Activated CD4-positive, alpha-beta T cell treated with anti-CD3 and anti-CD28 coated beads, Interleukin-2, Interleukin-4, amounts not matched to agents 100 ng/mL and 50 ng/mL, durations not matched to agents 16 hours and 8 hours (primary cell): ENCODE data around the gene SEMA6A.

Experiments used
- DNase-seq: peaks from one replicate; pipeline ENCODE4 v3.0.0-alpha.2; 2020; ENCODE audit warnings: low spot score

The SEMA6A gene

DNA sequence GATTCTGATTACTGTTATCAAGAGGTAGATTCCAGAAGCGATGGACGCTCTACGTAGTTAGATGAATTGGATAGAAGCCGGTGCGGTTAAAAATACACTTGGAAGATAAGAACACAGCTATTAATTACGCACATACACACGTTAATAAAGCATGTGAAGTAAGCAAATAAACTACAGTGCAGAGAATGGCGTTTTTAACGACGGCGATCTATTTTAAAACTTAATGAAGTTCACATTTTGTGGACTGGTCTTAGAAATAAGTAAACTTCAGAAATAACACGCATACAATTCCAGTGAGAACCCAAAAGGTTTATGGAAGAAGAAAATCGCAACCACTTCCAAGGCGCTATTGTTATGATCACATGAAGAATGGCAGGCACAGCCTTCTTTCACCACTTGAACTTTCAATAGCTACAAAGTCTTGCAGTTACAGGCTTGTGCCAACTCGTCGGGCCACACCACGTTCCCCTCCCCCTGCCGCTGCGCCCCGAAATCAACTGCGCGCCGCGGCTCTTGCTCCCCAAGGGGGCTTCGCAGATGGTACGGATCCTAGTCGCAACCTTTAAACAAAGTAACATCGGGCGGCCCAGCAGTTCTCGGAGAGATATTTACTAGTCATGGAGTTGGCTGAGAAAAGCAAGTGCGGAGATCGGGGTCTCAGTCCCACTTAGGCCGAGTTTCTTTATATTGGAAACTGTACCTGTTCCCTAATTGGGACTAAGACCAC lies 866 bp upstream of the SEMA6A start:
- no peak for DNase-seq

DNA sequence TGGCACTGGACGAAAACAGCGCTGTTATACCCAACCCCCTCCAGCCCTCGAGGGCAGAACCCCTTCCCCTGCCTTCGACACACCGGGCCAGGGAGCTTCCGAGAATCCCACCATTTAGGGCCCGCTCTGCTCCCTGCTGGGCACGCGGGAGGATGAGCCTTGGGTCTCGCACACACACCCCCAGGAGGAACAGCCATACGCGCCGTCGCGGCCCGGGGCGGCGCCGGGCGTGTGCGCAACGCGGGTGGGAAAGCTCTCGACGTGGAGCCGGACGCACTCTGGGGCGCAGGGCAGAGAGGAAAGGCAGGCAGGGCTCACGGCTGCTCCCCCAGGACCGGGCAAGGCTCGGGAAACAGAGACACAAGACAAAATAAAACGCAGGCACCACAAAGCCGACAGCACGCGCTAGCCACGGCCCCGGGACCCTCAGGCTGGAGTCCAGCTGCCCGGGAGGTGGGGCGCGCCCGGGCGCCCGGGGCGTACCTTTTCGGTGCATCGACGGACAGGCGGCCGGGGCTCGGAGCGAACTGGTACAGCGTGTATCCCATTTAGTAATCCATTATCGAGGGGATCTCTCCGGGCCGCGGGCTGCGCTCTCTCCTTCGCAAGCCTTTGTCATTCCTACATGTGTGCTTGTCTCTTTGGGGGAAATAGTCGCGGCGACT lies 789 bp downstream of the SEMA6A start:
- DNase-seq = no peak

DNA sequence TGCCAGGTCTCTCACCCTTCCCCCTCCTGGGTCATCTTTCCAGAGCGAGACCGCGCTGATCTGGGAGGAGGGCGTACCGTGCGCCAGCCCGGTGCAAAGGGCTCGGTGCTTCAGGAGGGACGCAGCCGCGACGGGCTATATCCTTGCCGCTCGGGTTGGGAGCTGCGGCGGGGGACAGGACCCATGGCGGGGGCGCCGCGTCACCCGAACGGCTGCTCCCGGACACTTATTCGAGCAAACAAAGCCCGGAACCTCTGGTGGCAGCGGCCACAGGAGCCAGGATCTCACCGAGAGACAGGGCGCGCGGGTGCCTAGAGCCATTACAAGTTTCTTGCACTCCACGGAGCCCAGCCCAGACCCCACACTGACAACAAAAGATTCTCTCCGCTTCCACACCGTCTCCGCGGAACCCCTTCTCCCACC lies 1.3 kb downstream of the SEMA6A start:
- no peak for DNase-seq

DNA sequence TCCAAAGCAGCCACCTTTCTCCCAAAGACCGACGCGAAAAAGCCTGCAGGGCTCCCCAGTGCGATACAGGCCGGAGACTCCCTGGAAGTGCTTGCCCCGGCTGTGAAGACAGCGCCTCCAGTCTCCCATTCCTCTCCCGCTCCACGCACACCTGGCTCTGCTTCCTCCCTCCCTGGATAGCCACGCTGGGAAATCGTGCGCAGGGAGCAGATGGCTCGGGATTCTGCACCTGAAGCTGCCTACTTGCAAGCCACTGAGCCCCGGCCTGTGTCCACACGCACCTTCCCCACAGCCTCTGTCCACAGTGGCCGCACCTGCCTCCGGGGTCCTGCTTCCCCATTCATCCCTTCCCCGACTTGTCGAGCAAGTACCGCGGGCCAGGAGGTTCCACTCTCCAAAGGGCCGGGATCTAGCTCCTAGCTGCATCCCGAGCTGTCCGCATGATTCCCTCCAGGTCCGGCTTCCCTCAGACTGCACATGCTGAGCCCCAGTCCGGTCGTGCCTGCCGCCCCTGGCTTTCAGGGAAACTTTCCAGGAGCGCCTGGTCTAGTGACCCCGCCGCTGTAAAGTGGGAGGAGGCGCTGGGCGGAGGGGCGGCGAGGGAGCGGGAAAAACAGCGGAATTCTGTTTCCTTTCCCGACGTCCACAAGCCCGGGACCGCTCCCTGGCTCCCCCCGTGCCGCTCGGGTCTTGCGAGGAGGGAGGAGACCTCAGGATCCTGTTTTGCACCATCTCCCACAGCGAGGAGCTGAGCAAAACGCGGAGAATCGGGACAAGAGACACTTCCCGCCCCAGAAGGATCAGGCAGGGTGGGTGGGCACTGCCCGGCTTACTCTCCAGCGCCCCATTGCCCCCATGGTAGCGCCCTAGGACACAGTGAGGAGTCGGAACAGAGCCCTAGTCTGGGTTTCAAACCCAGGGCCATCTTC lies 2.0 kb downstream of the SEMA6A start:
- DNase-seq = no peak

DNA sequence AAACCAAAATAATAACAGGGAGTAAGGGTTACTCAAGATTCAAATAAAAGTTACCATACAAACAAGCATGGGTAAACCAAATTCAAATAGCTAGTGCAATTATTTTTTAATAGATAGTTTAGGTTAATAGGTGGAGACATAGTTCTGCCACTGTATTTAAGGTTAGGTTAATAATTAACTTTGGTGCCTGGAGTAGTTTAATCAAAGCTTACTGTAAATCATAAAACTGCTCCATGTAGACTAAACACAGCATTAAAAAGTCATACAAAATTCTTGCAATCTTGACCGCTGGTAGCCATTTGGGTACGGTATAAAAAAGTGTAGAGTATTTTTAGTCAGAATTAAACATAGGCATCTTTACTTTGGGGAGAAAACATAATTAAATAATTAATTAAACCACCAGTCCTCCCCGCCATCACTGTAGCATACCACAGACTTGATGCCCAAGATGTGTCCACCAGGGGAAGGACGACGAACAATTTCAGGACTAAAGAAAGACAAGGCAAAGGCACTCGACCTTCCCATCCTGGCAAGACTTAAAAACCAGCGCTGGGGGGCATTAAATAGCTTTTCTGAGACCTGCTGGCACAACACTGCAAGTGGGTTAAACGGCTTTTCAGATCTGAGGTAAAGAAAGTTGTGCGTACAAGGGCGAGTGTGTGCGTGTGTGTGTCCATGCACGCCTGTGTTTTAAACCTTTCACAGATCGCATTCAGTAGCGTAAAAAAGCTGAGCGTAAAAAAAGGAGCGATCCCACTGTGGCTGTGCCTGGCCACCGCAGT lies 2.9 kb downstream of the SEMA6A start:
- no peak for DNase-seq

DNA sequence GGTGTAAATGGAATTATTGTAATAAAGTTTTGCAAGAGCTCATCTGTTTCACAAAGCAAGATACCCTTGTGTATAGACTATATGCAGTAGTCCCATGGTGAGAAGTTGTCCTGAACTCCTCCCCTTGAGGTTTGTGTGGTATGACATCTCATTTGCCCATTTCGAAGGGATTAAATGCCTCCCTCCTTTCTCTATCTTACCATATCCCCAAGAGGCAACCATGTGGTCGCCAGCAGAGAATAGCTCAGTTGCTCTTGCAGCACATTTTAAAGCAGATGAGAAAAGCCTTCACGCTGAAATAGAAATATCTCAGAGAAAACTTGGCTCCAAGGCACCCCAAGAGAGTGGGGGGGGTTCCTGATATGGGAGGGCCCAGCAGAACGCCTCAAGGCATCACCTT lies 4.6 kb downstream of the SEMA6A start:
- DNase-seq = no peak

DNA sequence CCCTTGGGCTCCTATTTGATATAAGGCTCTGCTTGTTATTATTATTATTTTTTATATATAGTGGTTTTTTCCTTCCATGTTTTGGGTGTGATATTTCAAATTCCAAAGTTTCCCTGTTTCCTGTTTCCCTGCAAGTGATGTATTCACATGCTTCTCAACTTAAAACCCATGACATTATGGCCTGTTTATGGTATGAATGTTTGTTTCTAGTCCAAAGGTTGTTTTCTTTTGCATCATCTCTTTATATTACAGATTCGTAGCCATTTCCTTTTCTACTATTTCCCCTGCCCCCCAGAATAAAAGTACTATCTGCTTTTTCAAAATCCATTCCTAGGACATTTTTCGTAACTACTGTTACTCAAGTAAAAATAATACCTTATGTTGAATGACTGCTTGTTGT lies 7.5 kb downstream of the SEMA6A start:
- DNase-seq = no peak

DNA sequence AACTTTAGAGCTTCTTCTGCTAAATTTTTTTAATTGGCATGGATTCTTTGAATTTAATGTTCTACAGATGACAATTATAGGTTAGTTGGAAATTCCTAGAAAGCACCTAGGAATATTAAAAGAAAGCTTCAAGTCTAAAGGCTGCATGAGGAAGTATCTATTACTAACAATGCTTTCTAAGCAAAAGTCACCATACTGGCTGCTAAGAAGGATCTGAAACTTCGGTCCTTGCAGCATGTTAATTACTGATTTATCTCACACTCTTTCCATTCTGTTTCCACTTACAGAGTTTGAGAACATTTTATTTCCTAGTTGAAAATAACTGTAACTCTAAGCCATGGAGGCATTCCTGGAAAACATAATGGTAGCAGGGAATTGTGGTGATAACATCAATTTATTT lies 8.4 kb downstream of the SEMA6A start:
- DNase-seq = no peak

DNA sequence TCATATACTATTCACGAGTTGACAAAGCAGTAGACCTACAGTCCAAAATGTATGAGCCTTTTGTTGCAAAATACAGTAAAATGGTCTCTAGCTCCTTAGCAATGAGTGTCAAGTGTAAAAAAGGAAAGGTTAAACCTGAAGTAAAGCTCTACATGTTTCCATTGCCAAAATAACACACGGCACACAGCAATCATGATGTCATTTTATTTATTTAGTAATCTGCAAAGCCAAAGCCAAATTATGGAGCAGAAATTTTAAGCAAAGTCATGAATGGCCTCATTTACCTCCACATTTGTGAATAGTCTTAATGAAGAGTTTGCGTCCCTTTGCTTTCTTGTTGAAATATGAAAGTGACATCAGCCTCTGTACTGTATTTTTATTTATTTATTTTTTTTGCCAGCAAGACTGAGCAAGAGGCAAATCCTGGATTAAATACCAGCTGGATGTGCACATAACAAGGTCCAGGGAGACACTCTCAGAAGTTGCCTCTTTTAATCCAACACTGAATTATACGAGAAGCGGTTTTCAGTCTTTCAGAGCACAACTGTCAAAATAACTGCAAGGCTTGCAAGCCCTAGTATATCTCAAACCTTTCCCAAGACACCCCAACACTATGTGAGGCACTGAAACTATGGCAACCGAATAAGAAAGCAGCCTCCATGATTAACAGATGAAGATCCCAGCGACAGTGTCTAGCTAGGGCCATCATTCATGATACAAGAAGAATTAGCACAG lies 9.7 kb downstream of the SEMA6A start:
- DNase-seq = no peak

DNA sequence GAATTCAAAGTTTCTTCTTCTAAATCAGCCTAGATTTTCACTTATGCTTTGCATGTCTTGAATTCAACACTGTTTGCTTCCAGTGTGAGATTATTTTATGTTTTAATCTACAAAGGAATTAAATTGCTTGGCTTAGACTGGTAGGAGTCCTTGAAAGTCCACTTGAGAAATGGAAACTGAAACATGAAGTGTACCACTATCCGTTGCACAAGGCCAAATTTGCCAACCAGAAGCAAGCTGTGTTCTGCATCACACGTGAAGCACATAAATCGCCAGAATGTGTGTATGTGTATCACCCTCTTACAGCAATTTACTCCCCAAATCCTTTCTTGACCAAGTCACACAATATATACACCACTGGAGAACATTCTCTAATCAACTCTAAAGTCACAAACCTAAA lies 10.3 kb downstream of the SEMA6A start:
- DNase-seq = no peak

DNA sequence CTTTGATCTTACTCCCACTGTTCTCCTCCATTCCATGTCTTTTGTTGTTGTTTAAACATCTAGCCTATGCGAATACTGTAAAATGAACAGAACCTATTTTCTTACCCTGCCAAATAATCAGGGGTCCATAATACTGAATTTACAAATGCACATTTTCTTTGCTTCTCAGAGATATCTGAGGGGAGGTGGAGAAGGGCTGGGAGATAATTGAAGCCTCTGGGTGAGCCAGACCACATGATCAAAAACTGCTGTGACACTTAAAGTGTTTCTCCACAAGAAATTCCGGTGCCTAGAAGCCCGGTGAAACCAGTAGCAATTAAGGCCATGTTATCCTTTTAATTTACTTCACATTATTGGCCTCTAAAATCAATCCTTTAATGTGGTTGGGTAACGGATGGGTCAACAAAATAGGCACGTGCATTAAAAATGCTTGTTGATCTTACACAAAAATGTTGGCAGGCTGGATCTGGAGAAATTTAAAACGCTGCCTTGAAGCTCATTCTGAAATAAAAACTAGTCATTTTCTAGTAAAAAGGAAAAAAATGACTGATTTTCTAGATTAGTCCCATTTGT lies 10.8 kb downstream of the SEMA6A start:
- DNase-seq = no peak

DNA sequence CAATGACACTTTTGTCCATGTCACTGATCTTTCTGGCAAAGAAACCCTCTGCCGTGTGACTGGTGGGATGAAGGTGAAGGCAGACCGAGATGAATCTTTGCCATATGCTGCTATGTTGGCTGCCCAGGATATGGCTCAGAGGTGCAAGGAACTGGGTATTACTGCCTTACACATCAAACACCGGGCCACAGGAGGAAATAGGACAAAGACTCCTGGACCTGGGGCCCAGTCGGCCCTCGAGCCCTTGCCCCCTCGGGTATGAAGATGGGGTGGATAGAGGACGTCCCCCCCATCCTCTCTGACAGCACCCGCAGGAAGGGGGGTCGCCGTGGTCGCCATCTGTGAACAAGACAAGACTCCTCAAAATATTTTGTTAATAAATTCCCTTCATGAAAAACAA lies 12.0 kb downstream of the SEMA6A start:
- no peak for DNase-seq

DNA sequence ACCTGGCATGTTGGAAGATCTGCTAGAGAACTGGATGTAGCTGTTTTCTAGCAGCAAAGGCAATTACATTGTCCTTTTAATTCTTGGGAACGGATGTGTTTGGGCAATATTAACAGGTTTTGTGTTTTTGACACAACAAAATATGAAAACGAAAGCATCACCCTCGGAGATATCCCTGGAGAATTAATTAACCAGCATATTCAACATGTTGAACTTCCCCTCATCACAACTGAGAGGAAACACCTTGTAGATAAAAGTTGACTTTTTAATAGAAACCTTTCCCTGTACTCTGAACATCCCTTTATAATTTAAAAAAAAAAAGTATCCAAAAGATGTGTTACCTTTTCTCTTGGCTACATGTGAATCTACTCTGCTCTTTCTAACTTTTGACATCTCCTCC lies 13.0 kb downstream of the SEMA6A start:
- DNase-seq = no peak

DNA sequence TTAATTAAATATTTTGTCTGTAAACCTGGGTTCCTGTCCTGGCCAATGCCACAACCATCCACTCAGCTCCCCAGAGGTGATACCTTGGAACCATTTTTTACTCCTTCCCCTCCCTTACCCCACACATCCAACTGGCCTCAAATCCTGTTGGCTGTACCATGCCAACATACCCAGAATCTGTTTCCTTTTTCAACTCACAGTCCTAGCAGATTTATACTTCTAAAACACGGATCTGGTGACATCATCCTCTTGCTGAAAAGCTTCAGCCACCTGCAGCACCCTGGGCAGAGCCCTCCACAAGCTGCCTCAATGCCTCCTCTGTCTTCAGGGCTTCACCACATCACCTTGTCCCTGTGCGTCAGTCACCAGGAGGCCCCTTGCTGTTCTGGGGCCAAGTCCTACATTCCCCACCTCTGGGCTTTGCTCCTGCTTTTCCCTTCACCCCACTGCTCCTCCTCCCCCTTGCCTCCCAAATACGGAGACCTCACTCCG lies 14.9 kb downstream of the SEMA6A start:
- no peak for DNase-seq

DNA sequence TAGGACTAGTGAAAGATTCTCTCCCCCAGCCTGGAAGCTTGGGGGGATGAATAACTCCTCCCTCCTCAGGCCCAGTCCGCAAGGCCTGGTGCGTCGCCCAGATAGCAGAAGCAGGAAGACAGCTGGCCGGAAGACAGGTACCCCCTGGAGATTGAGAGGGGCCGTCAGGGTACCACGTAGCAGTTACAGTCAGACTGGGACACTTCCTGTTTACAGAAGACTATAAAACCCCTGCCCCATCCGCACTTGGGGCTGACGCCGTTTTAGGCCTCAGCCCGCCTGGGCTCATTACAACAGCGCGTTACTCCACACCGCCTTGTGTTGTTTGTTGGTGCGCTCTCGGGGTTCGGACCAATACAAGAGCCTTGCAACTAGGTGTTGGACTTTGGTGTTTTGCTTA lies 15.4 kb downstream of the SEMA6A start:
- DNase-seq = no peak

DNA sequence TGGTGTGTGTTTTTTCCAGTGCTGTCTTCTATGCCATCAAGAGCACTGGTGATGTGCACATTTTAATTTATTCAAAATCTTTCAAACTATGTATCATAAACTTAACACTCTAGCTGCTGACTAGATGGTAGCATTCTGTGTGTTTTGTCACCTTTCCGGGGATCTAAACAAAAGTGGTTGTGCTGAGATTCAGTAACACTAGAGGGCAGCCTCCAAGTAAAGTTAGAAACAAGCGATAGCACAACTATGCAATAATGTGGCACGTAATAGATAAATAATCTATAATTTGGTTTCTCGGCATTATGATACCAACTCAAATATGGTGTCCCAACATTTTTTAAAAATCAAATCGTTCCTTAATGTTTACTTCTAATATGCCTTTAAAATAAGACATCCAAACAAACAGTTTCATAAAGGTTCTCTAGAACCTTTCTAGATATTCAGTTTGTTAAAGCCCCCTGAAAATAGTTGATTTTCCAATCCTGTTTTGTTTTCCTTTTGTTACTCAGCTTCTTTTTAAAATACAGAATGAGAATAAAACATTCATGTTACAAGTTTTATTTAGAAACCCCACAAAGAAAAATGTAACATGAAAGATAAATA lies 16.9 kb downstream of the SEMA6A start:
- no peak for DNase-seq

DNA sequence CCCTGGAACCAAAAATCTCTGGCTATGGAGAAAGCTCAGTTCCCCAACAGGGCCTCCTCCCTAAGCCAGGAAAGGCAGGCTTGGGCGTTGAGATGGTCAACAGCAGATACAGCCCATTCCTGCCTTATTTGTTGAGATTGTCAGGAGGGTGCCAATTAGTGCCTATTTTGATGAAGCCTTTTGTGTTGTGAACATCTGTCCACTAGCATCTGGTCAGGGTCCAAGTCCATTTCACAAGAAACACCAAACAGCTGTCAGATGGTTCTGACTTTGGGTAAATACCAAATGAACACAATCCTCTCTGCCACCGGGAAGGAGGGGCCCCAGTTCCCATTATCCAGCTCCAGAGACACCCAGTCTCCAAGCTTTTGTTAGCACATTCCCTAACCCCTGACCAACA lies 19.9 kb downstream of the SEMA6A start:
- no peak for DNase-seq

DNA sequence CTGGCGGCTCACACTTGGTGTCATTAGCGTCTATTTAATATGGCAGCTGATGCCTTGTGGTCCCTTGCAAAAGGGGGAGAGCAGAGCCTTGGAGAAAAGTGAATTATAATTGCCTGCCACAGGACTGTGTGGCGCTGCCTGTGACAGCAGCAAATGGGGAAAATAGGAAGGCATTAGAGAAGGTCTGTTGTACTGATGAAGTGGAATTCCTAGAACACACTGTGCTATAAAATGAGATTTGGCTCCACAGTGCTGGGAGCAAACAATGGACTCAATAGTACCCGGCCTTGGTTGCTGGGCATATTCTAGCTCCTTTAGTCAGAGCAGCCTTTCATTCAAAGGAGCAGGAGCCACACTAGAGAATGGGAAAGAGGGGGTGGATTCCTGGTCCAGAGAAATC lies 21.3 kb downstream of the SEMA6A start:
- DNase-seq = no peak

DNA sequence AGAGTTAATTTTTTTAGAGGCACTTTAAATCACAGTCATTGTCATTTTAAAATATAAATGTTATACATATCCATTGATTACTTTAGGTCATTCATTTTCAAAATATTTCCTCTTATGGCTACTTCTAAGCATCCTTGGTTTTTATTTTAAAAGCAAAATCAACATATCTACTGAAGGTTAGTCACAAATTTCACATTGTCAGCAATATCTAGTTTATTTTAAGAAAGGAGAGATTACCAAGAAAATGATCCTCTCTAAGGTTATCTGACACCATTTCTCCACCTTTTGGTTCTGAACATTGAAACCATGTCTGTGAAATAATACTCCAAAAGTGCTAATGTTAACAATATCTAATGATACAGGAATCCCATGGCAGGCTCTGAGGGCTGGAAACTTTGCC lies 24.5 kb downstream of the SEMA6A start:
- no peak for DNase-seq

DNA sequence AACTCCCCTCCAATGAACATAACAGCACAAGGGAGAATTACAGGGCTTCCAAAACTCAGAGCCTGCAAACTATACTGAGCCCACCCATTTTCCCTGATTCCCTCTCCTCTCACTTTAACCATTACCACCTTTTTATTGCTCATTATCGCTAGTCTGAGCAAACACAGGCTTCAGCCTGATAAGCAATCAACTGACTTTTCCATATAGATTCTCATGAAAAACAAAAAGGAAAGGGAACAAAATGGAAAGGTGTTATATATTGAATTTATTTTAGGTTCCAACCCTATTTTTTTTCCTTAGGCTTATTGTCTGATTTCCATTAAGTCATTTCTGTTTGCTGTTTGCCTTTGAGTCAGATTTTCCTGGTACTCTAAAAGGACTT lies 27.9 kb downstream of the SEMA6A start:
- DNase-seq = no peak
